ENCODE data around the gene ODAD2.
"Not testable (repeated sequence)": the region's sequence is repeated elsewhere in the genome, so short reads cannot be mapped to it uniquely, and the experiment has no call there.

ODAD2 gene

GRCh38 chr10:27912231-27912630 is 86.6 kb downstream of the ODAD2 start:
- DNase-seq (ENCODE audit: insufficient read length, low spot score) (no peak), FAIRE-seq (no peak)
- TF ChIP-seq POLR2AphosphoS5 (IDR thresholded peaks at IDR 0.05; ENCODE audit: low read depth, low read length) (no peak), PAX5 (IDR thresholded peaks at IDR 0.05; ENCODE audit: insufficient read depth, low read length, severe bottlenecking) (no peak), TAF1 (IDR thresholded peaks at IDR 0.05; ENCODE audit: low read depth, low read length) (no peak), SPI1 (IDR thresholded peaks at IDR 0.05; ENCODE audit: low read depth, low read length) (no peak), POU2F2 (IDR thresholded peaks at IDR 0.05; ENCODE audit: low read depth, low read length) (no peak), POLR2A (IDR thresholded peaks at IDR 0.05; ENCODE audit: low read depth, low read length) (no peak)

DNA sequence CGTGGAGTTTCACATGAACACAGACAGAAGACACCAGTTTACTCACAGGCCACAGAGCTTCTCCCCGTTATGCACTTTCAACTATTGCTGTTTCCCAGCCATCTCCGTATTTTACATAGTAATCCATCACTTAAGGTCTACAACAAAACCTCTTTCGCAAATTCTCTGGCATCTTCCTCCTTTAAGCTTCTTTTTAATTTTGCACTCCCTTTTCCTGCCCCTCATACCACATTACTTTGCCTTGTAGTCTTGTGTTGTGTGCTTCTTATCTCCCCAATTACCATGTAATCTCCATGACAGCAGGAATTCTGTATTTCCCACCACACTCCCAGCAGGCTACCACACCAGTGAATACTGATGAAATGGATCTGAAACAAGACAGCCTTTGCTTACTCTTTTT is 87.3 kb downstream of the ODAD2 start:
- FAIRE-seq (no peak), DNase-seq (ENCODE audit: insufficient read length, low spot score) (no peak)
- TF ChIP-seq POLR2A (IDR thresholded peaks at IDR 0.05; ENCODE audit: low read depth, low read length) (no peak), POU2F2 (IDR thresholded peaks at IDR 0.05; ENCODE audit: low read depth, low read length) (no peak), SPI1 (IDR thresholded peaks at IDR 0.05; ENCODE audit: low read depth, low read length) (no peak), TAF1 (IDR thresholded peaks at IDR 0.05; ENCODE audit: low read depth, low read length) (no peak), POLR2AphosphoS5 (IDR thresholded peaks at IDR 0.05; ENCODE audit: low read depth, low read length) (no peak), PAX5 (IDR thresholded peaks at IDR 0.05; ENCODE audit: insufficient read depth, low read length, severe bottlenecking) (no peak)

- FAIRE-seq (no peak), DNase-seq (ENCODE audit: insufficient read length, low spot score) (no peak)
- TF ChIP-seq PAX5 (IDR thresholded peaks at IDR 0.05; ENCODE audit: insufficient read depth, low read length, severe bottlenecking): no peak
- no peak for TF ChIP-seq TAF1 (IDR thresholded peaks at IDR 0.05; ENCODE audit: low read depth, low read length)
- TF ChIP-seq POU2F2 (IDR thresholded peaks at IDR 0.05; ENCODE audit: low read depth, low read length): no peak
These were observed 87.9 kb downstream of the ODAD2 start for GRCh38 chr10:27911011-27911410.

DNA sequence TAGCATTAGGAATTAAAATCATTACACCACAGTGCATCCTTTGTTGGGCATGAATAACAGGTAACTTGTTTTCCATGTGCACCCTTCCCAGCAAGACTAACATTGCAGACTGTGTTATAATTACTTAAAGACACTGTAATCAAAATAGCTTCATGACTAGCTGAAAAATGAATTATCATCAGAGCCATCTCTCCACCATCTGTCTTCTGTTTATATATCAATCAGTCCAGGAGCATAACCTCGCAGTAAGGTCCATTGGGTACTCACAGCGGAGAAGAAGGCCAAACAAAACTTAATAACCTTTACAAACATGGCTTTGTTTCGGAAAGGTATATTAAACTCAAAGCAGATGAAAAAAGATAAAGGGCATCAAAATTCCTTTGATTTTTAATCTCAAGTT is 90.6 kb downstream of the ODAD2 start:
- TF ChIP-seq TAF1 (IDR thresholded peaks at IDR 0.05; ENCODE audit: low read depth, low read length): no peak
- TF ChIP-seq PAX5 (IDR thresholded peaks at IDR 0.05; ENCODE audit: insufficient read depth, low read length, severe bottlenecking): no peak
- no peak for TF ChIP-seq POU2F2 (IDR thresholded peaks at IDR 0.05; ENCODE audit: low read depth, low read length)
- no peak for TF ChIP-seq POLR2A (IDR thresholded peaks at IDR 0.05; ENCODE audit: low read depth, low read length)
- TF ChIP-seq SPI1 (IDR thresholded peaks at IDR 0.05; ENCODE audit: low read depth, low read length): no peak
- no peak for TF ChIP-seq POLR2AphosphoS5 (IDR thresholded peaks at IDR 0.05; ENCODE audit: low read depth, low read length)
- DNase-seq (ENCODE audit: insufficient read length, low spot score): no peak
- FAIRE-seq: no peak

- FAIRE-seq: not testable (repeated sequence)
These were observed 99.4 kb downstream of the ODAD2 start for GRCh38 chr10:27899485-27899884.

GRCh38 chr10:27899058-27899457 is 99.8 kb downstream of the ODAD2 start:
- no peak for FAIRE-seq
- TF ChIP-seq POU2F2 (IDR thresholded peaks at IDR 0.05; ENCODE audit: low read depth, low read length) (no peak), POLR2AphosphoS5 (IDR thresholded peaks at IDR 0.05; ENCODE audit: low read depth, low read length) (no peak), POLR2A (IDR thresholded peaks at IDR 0.05; ENCODE audit: low read depth, low read length) (no peak), PAX5 (IDR thresholded peaks at IDR 0.05; ENCODE audit: insufficient read depth, low read length, severe bottlenecking) (no peak), SPI1 (IDR thresholded peaks at IDR 0.05; ENCODE audit: low read depth, low read length) (no peak), TAF1 (IDR thresholded peaks at IDR 0.05; ENCODE audit: low read depth, low read length) (no peak)
- no peak for DNase-seq (ENCODE audit: insufficient read length, low spot score)

More at GRCh38 chr10:27899485-27899884, 99.4 kb downstream of the ODAD2 start:
- DNase-seq (ENCODE audit: insufficient read length, low spot score): not testable (repeated sequence)

DNA sequence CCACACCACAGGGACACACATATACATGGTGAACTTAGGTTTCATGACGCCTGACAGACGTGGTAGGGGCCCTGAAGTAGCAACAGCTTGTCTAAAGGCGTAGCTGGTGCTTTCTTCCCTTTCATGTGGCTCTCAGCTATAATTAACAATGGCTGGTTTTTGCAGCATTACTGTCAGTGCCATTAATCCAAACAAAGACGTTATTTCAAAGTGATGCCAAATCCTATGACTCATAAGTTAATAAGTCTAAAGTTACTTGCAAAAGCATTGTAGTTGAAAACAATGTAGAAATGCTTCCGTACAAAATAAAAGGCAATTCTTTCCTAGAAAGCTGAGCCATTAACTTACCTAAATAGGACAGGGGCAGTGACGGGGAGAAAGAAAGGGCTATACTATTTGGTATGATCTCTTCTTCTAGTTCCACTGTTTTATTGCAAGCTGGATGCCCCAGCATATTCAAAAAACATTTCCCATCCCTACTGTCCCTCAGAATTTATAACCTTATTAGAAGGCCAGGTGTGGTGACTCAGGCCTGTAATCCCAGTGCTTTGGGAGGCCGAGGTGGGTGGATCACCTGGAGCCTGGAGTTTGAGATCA is 105.4 kb downstream of the ODAD2 start:
- FAIRE-seq: no peak
- TF ChIP-seq POU2F2 (IDR thresholded peaks at IDR 0.05; ENCODE audit: low read depth, low read length) (no peak), POLR2AphosphoS5 (IDR thresholded peaks at IDR 0.05; ENCODE audit: low read depth, low read length) (no peak), PAX5 (IDR thresholded peaks at IDR 0.05; ENCODE audit: insufficient read depth, low read length, severe bottlenecking) (no peak), SPI1 (IDR thresholded peaks at IDR 0.05; ENCODE audit: low read depth, low read length) (no peak), POLR2A (IDR thresholded peaks at IDR 0.05; ENCODE audit: low read depth, low read length) (no peak), TAF1 (IDR thresholded peaks at IDR 0.05; ENCODE audit: low read depth, low read length) (no peak)
- DNase-seq (ENCODE audit: insufficient read length, low spot score): no peak

- TF ChIP-seq POLR2A (IDR thresholded peaks at IDR 0.05; ENCODE audit: low read depth, low read length) (no peak), PAX5 (IDR thresholded peaks at IDR 0.05; ENCODE audit: insufficient read depth, low read length, severe bottlenecking) (no peak), TAF1 (IDR thresholded peaks at IDR 0.05; ENCODE audit: low read depth, low read length) (no peak), POLR2AphosphoS5 (IDR thresholded peaks at IDR 0.05; ENCODE audit: low read depth, low read length) (no peak), SPI1 (IDR thresholded peaks at IDR 0.05; ENCODE audit: low read depth, low read length) (no peak), POU2F2 (IDR thresholded peaks at IDR 0.05; ENCODE audit: low read depth, low read length) (no peak)
- no peak for FAIRE-seq
- no peak for DNase-seq (ENCODE audit: insufficient read length, low spot score)
These were observed 107.9 kb downstream of the ODAD2 start for GRCh38 chr10:27890971-27891370.

GRCh38 chr10:27889518-27889917 is 109.4 kb downstream of the ODAD2 start:
- TF ChIP-seq PAX5 (IDR thresholded peaks at IDR 0.05; ENCODE audit: insufficient read depth, low read length, severe bottlenecking) (no peak), SPI1 (IDR thresholded peaks at IDR 0.05; ENCODE audit: low read depth, low read length) (no peak), POU2F2 (IDR thresholded peaks at IDR 0.05; ENCODE audit: low read depth, low read length) (no peak)
- no peak for DNase-seq (ENCODE audit: insufficient read length, low spot score)
- no peak for FAIRE-seq

DNA sequence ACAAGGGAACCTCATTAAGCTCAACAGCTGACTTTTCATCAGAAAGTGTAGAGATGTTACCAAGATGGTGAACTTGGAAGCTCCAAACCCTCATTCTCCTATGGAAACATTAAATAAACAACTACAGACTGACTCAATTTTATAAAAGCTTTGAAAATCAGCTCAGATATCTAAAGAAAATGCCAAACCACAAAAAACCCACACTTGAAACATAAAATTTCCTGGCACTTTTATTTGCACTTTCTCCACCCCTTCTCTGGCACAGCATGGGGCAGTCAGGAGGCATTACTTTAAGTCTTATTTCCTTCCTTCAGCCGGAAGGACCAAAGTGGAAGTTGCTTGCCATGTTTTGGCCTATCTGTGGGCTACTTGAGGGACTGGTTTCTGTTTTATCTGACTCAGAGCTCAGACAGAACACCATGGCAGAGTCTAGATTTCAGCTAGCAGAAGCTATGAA is 114.7 kb downstream of the ODAD2 start:
- FAIRE-seq (no peak), DNase-seq (ENCODE audit: insufficient read length, low spot score) (no peak)
- TF ChIP-seq TAF1 (IDR thresholded peaks at IDR 0.05; ENCODE audit: low read depth, low read length) (no peak), PAX5 (IDR thresholded peaks at IDR 0.05; ENCODE audit: insufficient read depth, low read length, severe bottlenecking) (no peak), POU2F2 (IDR thresholded peaks at IDR 0.05; ENCODE audit: low read depth, low read length) (no peak), POLR2A (IDR thresholded peaks at IDR 0.05; ENCODE audit: low read depth, low read length) (no peak), SPI1 (IDR thresholded peaks at IDR 0.05; ENCODE audit: low read depth, low read length) (no peak), POLR2AphosphoS5 (IDR thresholded peaks at IDR 0.05; ENCODE audit: low read depth, low read length) (no peak)
